HepG2 (cell line): ENCODE data around the gene PSME3IP1.

Experiments
- CBX5 ChIP-seq: sonication (generic); formaldehyde crosslinking; IDR thresholded peaks from 2 replicates; pipeline ENCODE4 v1.4.0; 2020; ENCODE audit warnings: missing genetic modification reagents, borderline replicate concordance
- HNF4A ChIP-seq: sonication (generic); formaldehyde crosslinking; IDR thresholded peaks from 2 replicates; pipeline ENCODE4 v1.4.0; 2020; ENCODE audit warnings: missing genetic modification reagents
- RAD21 ChIP-seq: fragments of 450-650 bp; formaldehyde crosslinking; IDR thresholded peaks from 2 replicates; pipeline ENCODE4 v1.5.0; 2020; ENCODE audit warnings: mild to moderate bottlenecking
- SIX1 ChIP-seq: sonication (generic); formaldehyde crosslinking; IDR thresholded peaks from 2 replicates; pipeline ENCODE4 v1.4.0; 2020; ENCODE audit warnings: missing genetic modification reagents, borderline replicate concordance
- STAT6 ChIP-seq: sonication (generic); formaldehyde crosslinking; IDR thresholded peaks from 2 replicates; pipeline ENCODE4 v1.4.0; 2020; ENCODE audit warnings: missing genetic modification reagents, mild to moderate bottlenecking, borderline replicate concordance
- TCF7L2 ChIP-seq: IDR thresholded peaks from 2 replicates; pipeline ENCODE4 v1.6.1; 2011; ENCODE audit warnings: mild to moderate bottlenecking, low read depth, low read length, moderate library complexity
- ZNF441 ChIP-seq: sonication (generic); formaldehyde crosslinking; IDR thresholded peaks from 2 replicates; pipeline ENCODE4 v1.7.0; 2021; ENCODE audit warnings: missing genetic modification reagents, borderline replicate concordance
- ZNF607 ChIP-seq: sonication (generic); formaldehyde crosslinking; IDR thresholded peaks from 2 replicates; pipeline ENCODE4 v1.5.1; 2020; ENCODE audit warnings: missing genetic modification reagents, mild to moderate bottlenecking, borderline replicate concordance
- TF ChIP-seq, protein P1 (sequence below): sonication (generic); formaldehyde crosslinking; IDR thresholded peaks from 2 replicates; pipeline ENCODE4 v1.5.0; 2020; ENCODE audit warnings: mild to moderate bottlenecking, low read depth, missing genetic modification reagents, borderline replicate concordance
- TF ChIP-seq, protein P2 (sequence below): sonication (generic); formaldehyde crosslinking; IDR thresholded peaks from 2 replicates; pipeline ENCODE4 v1.5.0; 2020; ENCODE audit warnings: mild to moderate bottlenecking, missing genetic modification reagents, moderate library complexity

GRCh38 chr16:57133886-57134285, 52.0 kb downstream of the PSME3IP1 start:
- TF ChIP-seq CBX5 (CRISPR knock-in tag) (no peak), SIX1 (CRISPR knock-in tag) (no peak), RAD21 (no peak), TCF7L2 (no peak), STAT6 (no peak), ZNF441 (CRISPR knock-in tag) (no peak), ZNF607 (CRISPR knock-in tag) (no peak), HNF4A (CRISPR knock-in tag) (no peak)
- TF ChIP-seq, protein P1, sequence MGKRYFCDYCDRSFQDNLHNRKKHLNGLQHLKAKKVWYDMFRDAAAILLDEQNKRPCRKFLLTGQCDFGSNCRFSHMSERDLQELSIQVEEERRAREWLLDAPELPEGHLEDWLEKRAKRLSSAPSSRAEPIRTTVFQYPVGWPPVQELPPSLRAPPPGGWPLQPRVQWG (CRISPR knock-in tag), result no peak
- TF ChIP-seq, protein P2, sequence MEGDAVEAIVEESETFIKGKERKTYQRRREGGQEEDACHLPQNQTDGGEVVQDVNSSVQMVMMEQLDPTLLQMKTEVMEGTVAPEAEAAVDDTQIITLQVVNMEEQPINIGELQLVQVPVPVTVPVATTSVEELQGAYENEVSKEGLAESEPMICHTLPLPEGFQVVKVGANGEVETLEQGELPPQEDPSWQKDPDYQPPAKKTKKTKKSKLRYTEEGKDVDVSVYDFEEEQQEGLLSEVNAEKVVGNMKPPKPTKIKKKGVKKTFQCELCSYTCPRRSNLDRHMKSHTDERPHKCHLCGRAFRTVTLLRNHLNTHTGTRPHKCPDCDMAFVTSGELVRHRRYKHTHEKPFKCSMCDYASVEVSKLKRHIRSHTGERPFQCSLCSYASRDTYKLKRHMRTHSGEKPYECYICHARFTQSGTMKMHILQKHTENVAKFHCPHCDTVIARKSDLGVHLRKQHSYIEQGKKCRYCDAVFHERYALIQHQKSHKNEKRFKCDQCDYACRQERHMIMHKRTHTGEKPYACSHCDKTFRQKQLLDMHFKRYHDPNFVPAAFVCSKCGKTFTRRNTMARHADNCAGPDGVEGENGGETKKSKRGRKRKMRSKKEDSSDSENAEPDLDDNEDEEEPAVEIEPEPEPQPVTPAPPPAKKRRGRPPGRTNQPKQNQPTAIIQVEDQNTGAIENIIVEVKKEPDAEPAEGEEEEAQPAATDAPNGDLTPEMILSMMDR, result no peak
